Endometrial microvascular endothelial cells (primary cell): ENCODE measurements around the gene PCBD2. TPM values are rescaled to one million over a fixed set of nuclear protein-coding genes. Genes with fewer than 3 reads are reported as not detected.
"Not testable (repeated sequence)": the region's sequence is repeated elsewhere in the genome, so short reads cannot be mapped to it uniquely, and the experiment has no call there.

ENCODE experiments used
- in situ Hi-C: cut with HindIII; loops from 2 replicates; pipeline ENCODE4 v1.10.0; 2017; ENCODE audit warnings: low sequenced_read_pairs, low pct_unique_long_range_greater_than_20kb; ENCODE audit errors: inconsistent ontology term
- total RNA-seq: library from RNA; depleted of rRNA; stranded (reverse); fragments of >200 nt; gene quantifications from one replicate; pipeline ENCODE4 v1.2.3, GENCODE V29; 2015; ENCODE audit errors: inconsistent ontology term

The PCBD2 gene
- total RNA-seq, result 4.1 TPM

DNA sequence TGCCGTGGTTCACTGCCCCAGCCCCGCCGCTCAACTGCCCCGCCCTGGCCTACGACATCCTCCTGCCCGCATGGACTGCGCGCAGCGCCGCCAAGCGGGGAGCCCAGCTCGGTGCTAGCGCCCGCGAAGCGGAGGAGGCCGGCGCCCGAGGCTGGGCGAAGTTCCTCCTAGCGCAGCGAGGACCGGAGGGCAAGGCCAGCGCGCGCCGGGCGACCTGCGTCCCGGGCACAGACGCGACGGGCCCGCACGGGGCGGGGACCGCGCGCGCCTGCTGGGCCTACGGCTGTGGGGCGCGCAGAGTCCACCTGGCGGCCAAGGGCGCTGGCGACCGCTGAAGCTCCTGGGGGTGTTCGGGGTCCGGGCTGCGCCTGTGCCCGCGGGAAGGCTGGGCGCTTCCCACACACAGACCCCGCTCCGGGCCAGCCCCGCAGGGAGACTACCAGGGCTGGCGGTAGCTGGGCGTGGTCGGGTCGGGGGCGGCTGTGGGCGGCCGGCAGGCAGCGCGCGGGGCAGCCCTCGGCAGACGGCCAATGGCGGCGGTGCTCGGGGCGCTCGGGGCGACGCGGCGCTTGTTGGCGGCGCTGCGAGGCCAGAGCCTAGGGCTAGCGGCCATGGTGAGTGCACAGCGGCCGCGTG lies at the start of gene PCBD2:
Gene PCBD2 (plus strand): TSS at position 522 of the 636 bp plus-strand sequence. CDS start 9 bp downstream, at position 531.
- in situ Hi-C loops, result no loop called here

- in situ Hi-C loops, result loop anchor here (25.0 kb wide), 1 partner anchor 94 kb away; the partner anchor contains the start of gene DDX46
These were observed 48.5 kb upstream of the PCBD2 start for GRCh38 chr5:134856465-134856864.

DNA sequence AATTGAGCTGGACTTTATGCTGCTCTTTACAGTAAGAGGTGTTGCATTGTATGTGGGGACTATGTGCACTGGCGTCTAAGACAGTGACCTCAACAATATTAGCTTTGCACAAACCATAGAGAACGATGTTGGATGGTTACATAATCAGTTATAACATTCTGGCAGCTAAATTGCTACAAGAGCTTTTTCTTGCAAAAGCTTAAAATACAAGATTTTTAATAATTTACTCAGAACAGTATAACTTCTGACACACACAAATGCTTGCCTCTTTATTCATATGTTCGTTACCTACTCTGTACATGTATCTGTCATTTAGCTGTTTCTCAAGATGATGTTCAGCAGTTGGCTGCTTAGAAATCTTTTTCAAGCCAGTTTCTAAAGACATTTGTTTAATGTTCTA lies 47.5 kb upstream of the PCBD2 start:
- in situ Hi-C loops, result loop anchor here (25.0 kb wide), 1 partner anchor 95 kb away; the partner anchor contains the start of gene DDX46

GRCh38 chr5:134864707-134865106 lies 40.2 kb upstream of the PCBD2 start:
- in situ Hi-C loops, result loop anchor here (25.0 kb wide), 1 partner anchor 102 kb away; the partner anchor contains the start of gene DDX46

GRCh38 chr5:134873494-134873893 lies 31.4 kb upstream of the PCBD2 start:
- in situ Hi-C loops, result loop anchor here (25.0 kb wide), 1 partner anchor 111 kb away; the partner anchor contains the start of gene DDX46

- in situ Hi-C loops, result loop anchor here (25.0 kb wide), 1 partner anchor 112 kb away; the partner anchor contains the start of gene DDX46
These were observed 30.7 kb upstream of the PCBD2 start, which contains the start of gene TXNDC15 for GRCh38 chr5:134873987-134874830. Gene TXNDC15, plus strand, starts transcription at chr5:134874371. Its CDS starts 57 bp downstream, at chr5:134874428.

GRCh38 chr5:134874831-134875655 lies 29.9 kb upstream of the PCBD2 start:
- in situ Hi-C loops, result loop anchor here (25.0 kb wide), 1 partner anchor 113 kb away; the partner anchor contains the start of gene DDX46

DNA sequence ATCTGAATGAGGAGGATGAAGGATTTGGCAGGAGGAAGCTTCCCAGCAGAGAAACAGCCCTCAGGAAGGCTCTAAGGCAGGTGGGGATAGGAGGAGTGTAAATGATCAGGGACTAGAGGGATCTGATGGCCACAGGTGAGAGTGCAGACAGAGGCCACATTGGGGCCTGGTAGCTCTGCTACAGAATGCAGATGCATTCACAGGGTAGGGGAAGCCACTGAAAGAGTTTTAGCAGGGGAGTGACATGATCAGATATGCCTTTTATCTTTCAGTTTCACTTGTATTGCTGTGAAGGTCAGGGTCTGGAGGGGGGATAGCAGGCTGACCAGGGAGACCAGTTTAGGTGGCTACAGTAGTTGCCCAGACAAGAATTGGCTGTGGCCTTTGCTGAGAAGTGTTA lies 27.8 kb upstream of the PCBD2 start:
- in situ Hi-C loops, result no loop called here

DNA sequence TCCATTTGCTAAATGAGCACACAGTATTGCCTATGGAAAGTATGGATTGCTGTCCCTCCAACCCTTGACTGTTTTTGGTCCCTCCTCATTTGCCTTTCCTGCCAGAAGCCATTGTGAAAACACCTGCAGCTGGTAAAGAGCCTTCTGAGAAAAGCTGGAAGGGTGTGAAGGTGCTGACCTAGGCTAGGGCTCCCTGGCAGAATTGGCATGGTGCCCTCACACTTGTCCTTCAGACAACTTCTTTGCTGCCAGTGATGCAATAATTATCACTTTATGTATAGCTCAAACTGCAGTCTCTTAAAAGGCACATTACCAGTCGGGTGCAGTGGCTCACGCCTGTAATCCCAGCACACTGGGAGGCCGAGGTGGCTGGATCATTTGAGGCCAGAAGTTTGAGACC lies 26.5 kb upstream of the PCBD2 start:
- in situ Hi-C loops, result no loop called here

DNA sequence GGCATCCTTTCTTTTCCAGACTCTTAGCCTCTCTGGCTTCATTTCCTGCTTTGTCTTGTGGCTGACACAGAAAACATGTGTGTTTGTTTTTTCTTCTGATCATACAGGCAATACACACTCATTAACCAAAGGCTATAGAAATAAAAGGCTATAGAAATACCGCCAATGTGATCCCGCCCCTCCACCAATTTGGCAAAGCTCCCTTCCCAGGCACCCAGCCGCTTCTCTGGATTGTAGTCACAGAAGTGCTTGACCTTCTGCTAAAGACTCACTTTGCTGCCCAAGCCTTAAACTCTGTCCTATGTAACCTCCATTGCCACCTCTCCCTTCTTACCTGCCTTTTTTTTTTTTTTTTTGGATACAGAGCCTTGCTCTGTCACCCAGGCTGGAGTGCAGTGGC lies 25.5 kb upstream of the PCBD2 start:
- in situ Hi-C loops, result no loop called here

DNA sequence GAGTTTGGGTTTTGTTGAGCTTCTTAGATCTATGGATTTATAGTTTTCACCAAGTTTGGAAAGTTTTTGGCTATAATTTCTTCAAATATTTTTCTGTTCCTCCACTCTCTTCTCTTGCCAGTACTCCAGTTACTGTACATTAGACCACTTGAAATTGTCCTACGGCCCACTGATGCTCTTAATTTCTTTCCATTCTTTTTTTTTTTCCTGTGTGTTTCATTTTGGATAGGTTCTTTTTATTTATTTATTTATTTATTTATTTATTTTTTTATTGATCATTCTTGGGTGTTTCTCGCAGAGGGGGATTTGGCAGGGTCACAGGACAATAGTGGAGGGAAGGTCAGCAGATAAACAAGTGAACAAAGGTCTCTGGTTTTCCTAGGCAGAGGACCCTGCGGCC lies 24.0 kb upstream of the PCBD2 start:
- in situ Hi-C loops, result not testable (repeated sequence)

- in situ Hi-C loops, result not testable (repeated sequence)
These were observed 23.2 kb upstream of the PCBD2 start for GRCh38 chr5:134881711-134882110.

GRCh38 chr5:134887593-134888159 lies 17.3 kb upstream of the PCBD2 start:
- in situ Hi-C loops, result no loop called here

GRCh38 chr5:134889335-134889734 lies 15.6 kb upstream of the PCBD2 start:
- in situ Hi-C loops, result no loop called here

- in situ Hi-C loops, result no loop called here
These were observed 13.5 kb upstream of the PCBD2 start for GRCh38 chr5:134891473-134891872.

DNA sequence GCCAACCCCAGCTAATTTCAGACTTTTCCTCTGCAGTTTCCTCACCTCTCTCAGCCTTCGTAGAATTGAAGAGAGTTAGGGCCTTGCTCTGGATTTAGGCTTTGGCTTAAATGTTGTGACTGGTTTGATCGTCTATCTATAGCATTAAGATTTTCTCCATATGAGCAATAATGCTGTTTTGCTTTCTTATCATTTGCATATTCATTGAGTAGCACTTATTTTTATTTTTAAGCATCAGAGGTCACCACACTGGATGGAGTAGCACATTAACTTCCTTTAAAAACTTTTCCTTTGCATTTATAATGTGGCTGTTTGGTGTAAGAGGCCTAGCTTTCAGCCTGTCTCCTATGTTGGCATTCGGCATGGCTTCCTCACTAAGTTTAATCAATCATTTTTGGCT lies 12.6 kb upstream of the PCBD2 start:
- in situ Hi-C loops, result no loop called here

- in situ Hi-C loops, result no loop called here
These were observed 12.0 kb upstream of the PCBD2 start for GRCh38 chr5:134892926-134893325.

DNA sequence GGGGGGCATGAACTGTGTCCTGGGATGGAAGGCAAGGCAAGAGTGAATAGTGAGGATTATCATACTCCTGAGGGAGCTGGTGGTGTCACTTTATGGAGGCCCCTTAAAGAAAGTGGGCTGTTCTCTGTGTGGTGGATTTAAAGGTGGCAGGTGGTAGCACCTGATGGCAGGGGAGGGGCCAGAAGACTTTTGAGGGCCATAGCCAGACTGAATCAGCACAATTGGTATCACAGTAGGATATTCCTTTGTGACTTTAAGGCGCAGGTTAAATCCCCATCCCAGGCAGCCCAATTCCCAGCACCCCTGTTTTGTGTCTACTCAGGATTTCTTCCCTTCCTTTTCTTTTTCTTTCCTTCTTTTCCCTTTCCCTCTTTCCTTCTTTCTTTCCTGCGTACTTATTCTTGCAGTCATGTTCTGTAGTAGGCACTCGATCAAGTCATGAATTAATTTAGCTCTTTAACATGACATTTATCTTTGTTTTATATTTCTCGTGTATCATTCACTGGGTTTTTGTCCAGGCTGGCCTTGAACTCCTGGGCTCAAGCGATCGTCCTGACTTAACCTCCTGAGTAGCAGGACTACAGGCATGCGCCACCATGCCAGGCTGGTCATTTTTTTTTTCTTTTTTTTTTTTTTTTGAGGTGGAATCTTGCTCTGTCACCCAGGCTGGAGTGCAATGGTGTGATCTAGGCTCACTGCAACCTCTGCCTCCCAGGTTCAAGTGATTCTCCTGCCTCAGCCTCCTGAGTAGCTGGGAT lies 11.0 kb upstream of the PCBD2 start:
- in situ Hi-C loops, result no loop called here
